ENCODE measurements around the gene PDE4B. TPM values are rescaled to one million over a fixed set of nuclear protein-coding genes. Genes with fewer than 3 reads are reported as not detected.

Gene PDE4B
- total RNA-seq, 4 donors from 2014 or later: 11.2 to 49.5 (median 26.3) TPM

GRCh38 chr1:66373157-66373591, 580.5 kb downstream of the PDE4B start:
- DNase-seq (ENCODE audit: low spot score): no peak
- no peak for ATAC-seq (ENCODE audit: low FRiP score)
- no peak for TF ChIP-seq CTCF (IDR thresholded peaks at IDR 0.05)

- ATAC-seq (ENCODE audit: low FRiP score) (no peak), DNase-seq (ENCODE audit: low spot score) (no peak)
- TF ChIP-seq CTCF (IDR thresholded peaks at IDR 0.05): no peak
Observed at GRCh38 chr1:66374148-66374547, 581.5 kb downstream of the PDE4B start.

GRCh38 chr1:66374561-66375111, 581.9 kb downstream of the PDE4B start:
- DNase-seq (ENCODE audit: low spot score) (no peak), ATAC-seq (ENCODE audit: low FRiP score) (peak; percentile 87)
- no peak for TF ChIP-seq CTCF (IDR thresholded peaks at IDR 0.05)

- no peak for TF ChIP-seq CTCF (IDR thresholded peaks at IDR 0.05)
- DNase-seq (ENCODE audit: low spot score): no peak
- ATAC-seq (ENCODE audit: low FRiP score): no peak
Observed at GRCh38 chr1:66375125-66375524, 582.4 kb downstream of the PDE4B start.

- ATAC-seq (ENCODE audit: low FRiP score) (no peak), DNase-seq (ENCODE audit: low spot score) (no peak)
- TF ChIP-seq CTCF (IDR thresholded peaks at IDR 0.05): no peak
Observed at GRCh38 chr1:66380452-66381212, 587.9 kb downstream of the PDE4B start.

GRCh38 chr1:66381621-66382275, 589.1 kb downstream of the PDE4B start:
- no peak for TF ChIP-seq CTCF (IDR thresholded peaks at IDR 0.05)
- ATAC-seq (ENCODE audit: low FRiP score): no peak
- no peak for DNase-seq (ENCODE audit: low spot score)

Measured in omental fat pad (tissue), 4 donors.